GM21737 (cell line): ENCODE results near the gene CYB561.

Experiments
- ATAC-seq: cut with Tn5 transposase; IDR thresholded peaks from one replicate; pipeline ENCODE4 v1.9.1; 2021; ENCODE audit warnings: mild to moderate bottlenecking, moderate library complexity; ENCODE audit not compliant: unreplicated experiment

The CYB561 gene

GRCh38 chr17:63436523-63437110 lies 9.5 kb downstream of the CYB561 start:
- no peak for ATAC-seq

- no peak for ATAC-seq
Observed at GRCh38 chr17:63435681-63436522, 10.2 kb downstream of the CYB561 start.

- no peak for ATAC-seq
Observed at GRCh38 chr17:63434951-63435571, 11.0 kb downstream of the CYB561 start.

DNA sequence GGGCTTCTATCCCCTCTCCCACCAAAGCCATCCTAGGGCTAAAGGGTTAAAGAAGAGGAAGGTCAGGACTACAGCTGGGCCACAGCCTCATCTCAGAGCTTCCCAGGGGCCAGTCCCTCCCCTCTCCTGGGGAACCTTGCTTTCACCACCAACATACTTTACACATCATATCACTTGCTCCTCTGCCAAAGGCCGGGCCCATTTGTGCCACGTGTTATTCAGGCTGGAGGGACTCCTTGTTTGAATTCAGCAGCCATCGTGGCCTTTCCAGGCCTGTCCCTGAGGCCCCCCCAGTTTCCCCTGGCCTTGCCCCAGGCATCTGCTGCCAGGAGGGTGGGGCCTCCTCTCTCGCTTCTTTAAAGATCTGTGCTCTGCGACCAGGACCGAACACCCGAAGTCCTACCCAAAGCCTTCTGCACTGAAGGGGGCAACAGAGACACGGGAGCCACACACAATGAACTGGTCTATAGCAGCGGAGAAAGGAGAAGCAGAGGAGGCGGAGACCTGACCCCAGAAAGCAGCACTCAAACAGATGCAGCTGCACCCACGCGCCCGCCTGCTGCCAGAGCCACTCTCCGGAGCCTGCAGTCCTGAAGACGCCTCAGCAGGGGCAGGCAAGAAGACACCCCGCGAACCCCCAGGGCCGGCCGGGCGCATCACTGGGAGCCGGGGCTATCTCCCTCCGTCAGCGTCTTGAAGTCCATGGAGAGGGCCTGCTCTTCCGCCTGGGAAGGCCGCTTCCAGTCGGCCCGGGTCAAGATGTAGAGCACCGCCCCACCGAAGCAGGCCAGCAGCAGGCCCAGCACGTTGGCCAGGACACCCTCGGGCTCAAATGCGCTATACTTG lies 12.1 kb downstream of the CYB561 start:
- ATAC-seq: no peak

- no peak for ATAC-seq
Observed at GRCh38 chr17:63431939-63432804, 13.9 kb downstream of the CYB561 start.

- ATAC-seq: no peak
Observed at GRCh38 chr17:63431618-63431938, 14.5 kb downstream of the CYB561 start.

- no peak for ATAC-seq
Observed at GRCh38 chr17:63430223-63430622, 15.9 kb downstream of the CYB561 start.

- no peak for ATAC-seq
Observed at GRCh38 chr17:63429766-63430165, 16.3 kb downstream of the CYB561 start.

DNA sequence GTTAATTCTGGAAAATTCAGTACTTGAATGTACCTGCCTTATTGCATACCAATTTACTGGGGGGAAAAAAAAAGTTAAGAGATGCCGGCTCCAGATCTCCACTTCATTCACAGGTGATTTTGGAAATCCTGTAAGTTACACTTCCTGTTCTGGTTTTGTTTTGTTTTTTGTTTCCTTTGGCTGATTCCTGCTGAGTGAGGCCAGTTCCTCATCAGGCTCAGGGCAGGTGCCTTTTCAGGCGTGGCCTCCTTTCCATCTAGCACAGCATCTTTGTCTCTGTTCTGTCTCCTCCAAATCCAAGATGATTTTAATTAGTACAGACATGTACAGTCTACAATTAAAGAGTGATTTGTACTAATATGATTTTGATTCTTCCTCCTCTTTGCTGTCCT lies 19.2 kb downstream of the CYB561 start:
- no peak for ATAC-seq

- ATAC-seq: no peak
Observed at GRCh38 chr17:63426041-63426916, 19.8 kb downstream of the CYB561 start.

DNA sequence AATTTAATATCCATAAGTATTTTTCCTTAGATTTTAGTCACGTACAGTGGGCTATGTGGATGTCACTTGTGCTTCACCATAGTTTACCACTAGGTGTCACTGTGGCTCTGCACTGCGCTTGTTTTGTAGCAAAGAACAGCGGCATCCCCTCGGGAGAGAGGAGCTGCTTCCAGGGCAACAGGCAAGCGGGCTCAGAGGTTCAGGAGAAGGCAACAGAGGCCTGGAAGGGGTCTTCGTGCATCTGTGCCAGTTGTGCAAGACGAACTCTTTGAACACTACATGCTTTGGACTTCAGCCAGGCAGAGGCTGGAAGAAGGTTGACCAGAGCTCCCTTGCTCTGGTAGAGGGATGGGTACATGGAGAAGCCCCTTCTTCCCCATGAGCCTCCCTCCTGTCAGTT lies 20.6 kb downstream of the CYB561 start:
- no peak for ATAC-seq

GRCh38 chr17:63423963-63424362 lies 22.1 kb downstream of the CYB561 start:
- no peak for ATAC-seq

DNA sequence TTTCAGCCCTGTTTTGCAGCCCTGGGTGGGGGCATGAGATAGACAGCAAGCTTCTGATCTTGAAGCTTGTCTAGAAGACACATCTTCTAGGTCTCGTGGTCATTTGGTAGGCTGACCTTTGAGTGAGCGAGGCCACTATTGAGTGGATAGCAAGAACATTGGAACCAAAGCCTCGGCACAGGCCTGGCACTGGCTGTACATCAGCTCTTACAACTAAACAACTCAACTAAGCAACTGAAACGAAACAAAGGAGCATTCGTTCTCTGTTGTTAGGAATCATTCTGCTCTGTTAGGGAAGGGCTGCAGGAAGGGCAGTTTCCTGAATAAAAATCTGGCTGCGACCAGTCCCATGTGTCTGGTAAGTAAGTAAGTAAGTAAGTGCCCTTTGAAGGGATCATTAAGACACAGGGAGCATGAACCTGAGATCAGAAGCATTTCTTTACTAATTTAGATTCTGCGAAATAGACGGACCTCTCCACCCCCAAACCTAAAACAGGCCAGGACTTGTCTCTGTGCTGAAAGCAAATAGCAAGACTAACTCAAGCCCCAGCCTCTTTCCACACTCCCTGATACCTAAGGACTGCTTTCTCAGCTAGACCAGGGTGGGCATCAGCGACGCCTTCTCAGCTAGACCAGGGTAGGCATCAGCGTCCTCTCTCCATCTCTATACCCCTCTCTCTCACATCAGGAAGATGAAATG lies 22.7 kb downstream of the CYB561 start:
- ATAC-seq: no peak

DNA sequence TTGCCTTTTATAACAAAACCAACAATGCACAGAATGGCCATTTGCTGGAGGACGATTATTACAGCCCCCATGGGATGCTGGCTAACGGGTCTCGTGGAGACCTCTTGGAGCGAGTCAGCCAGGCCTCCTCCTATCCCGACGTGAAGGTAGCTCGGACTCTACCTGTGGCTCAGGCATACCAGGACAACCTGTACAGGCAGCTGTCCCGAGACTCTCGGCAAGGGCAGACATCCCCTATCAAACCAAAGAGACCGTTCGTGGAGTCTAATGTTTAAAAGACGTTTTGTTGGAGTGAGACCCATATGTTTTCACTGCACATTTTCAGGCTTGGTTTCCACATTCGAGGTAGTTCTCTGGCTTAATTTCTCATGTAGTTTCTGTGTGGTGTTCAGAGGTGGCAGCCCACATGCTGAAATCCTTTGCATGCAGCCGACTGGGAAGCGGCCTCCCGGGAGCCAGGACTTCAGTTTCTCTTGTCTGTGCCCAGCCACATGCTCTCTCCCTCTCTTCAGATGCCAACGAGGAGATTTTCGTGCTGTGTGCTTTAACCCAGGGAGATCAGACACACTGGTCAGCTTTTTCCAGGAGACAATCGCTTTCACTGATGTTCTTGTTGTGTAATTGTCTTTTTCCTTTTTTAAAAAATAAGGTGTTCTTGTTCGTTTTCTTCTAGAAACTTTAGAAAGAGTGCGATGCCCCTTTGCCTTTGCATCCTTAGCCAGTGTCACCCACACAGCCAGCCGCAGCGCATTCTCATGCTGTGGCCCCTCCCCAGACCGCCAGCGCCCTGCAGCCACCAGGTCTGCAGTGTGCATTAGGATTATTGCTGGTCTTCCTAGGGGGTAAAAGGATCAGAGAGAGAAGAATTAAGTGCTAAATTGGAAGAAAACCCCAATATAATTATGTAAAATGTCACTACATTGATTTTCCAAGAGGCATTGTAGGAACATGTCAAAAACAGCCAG lies 24.1 kb downstream of the CYB561 start:
- ATAC-seq: no peak

DNA sequence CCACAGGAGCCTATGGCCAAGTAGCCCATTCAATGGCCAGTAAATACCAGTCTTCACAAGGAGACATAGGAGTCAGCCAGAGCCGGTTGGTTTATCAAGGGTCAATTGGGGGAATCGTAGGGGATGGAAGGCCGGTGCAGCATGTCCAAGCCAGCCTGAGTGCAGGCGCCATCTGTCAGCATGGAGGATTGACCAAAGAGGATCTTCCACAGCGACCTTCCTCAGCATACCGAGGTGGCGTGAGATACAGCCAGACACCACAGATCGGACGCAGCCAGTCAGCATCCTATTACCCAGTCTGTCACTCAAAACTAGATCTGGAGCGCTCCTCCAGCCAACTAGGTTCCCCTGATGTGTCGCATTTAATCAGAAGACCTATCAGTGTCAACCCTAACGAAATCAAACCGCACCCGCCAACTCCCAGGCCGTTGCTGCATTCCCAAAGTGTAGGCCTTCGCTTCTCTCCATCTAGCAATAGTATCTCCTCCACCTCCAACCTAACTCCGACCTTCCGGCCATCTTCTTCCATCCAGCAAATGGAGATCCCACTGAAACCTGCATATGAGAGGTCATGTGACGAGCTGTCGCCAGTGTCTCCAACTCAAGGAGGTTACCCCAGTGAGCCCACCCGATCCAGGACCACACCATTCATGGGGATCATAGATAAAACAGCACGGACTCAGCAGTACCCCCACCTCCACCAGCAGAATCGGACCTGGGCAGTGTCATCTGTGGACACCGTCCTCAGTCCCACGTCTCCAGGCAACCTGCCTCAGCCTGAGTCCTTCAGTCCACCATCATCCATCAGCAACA lies 25.0 kb downstream of the CYB561 start:
- ATAC-seq: no peak

GRCh38 chr17:63419949-63420867 lies 25.9 kb downstream of the CYB561 start:
- ATAC-seq: no peak
